HCT116 (cell line): ENCODE results near the gene LCA5L.

Experiments
- CEBPB ChIP-seq: IDR thresholded peaks from 2 replicates; pipeline ENCODE4 v1.6.1; 2012; ENCODE audit warnings: low read depth
- CTCF ChIP-seq, 3 experiments: fragments of 200-600 bp in 1 of 3; sonication (generic) in 1 of 3; IDR thresholded peaks in 2 of 3; conservative IDR thresholded peaks in 1 of 3; 2 replicates each; pipeline ENCODE4 v1.5.1; 2012 to 2017; ENCODE audit warnings: low read depth in 2 of 3, low read length in 2 of 3, antibody characterized with exemption in 1 of 3, borderline replicate concordance in 1 of 3, control low read depth in 1 of 3, mild to moderate bottlenecking in 1 of 3, mixed read lengths in 1 of 3, mixed run types in 1 of 3, moderate library complexity in 1 of 3; ENCODE audit not compliant: insufficient read depth in 1 of 3
- EZH2 ChIP-seq: fragments of 200-600 bp; sonication (generic); IDR thresholded peaks from 2 replicates; pipeline ENCODE4 v1.6.1; 2017; ENCODE audit warnings: antibody characterized with exemption, mixed run types
- EZH2phosphoT487 ChIP-seq: fragments of 200-600 bp; IDR thresholded peaks from 2 replicates; pipeline ENCODE4 v1.6.1; 2018; ENCODE audit warnings: antibody characterized with exemption, borderline replicate concordance
- JUND ChIP-seq: IDR thresholded peaks from 2 replicates; pipeline ENCODE4 v1.6.1; 2012
- MAX ChIP-seq: IDR thresholded peaks from 2 replicates; pipeline ENCODE4 v1.6.1; 2012
- POLR2A ChIP-seq: IDR thresholded peaks from 2 replicates; pipeline ENCODE4 v1.7.0; 2011; ENCODE audit warnings: borderline replicate concordance; ENCODE audit not compliant: insufficient read depth, insufficient read length; ENCODE audit errors: extremely low read depth
- POLR2AphosphoS5 ChIP-seq: IDR thresholded peaks from 2 replicates; pipeline ENCODE4 v1.6.1; 2011; ENCODE audit warnings: mild to moderate bottlenecking, low read depth, low read length, moderate library complexity
- RAD21 ChIP-seq: IDR thresholded peaks from 2 replicates; pipeline ENCODE4 v1.6.1; 2012; ENCODE audit warnings: low read depth, mild to moderate bottlenecking
- SIN3A ChIP-seq: IDR thresholded peaks from 2 replicates; pipeline ENCODE4 v1.6.1; 2012; ENCODE audit warnings: low read depth
- TCF7L2 ChIP-seq: IDR thresholded peaks from 2 replicates; pipeline ENCODE4 v1.7.0; 2011; ENCODE audit warnings: borderline replicate concordance, inconsistent platforms; ENCODE audit not compliant: insufficient read depth, insufficient read length; ENCODE audit errors: extremely low read depth

DNA sequence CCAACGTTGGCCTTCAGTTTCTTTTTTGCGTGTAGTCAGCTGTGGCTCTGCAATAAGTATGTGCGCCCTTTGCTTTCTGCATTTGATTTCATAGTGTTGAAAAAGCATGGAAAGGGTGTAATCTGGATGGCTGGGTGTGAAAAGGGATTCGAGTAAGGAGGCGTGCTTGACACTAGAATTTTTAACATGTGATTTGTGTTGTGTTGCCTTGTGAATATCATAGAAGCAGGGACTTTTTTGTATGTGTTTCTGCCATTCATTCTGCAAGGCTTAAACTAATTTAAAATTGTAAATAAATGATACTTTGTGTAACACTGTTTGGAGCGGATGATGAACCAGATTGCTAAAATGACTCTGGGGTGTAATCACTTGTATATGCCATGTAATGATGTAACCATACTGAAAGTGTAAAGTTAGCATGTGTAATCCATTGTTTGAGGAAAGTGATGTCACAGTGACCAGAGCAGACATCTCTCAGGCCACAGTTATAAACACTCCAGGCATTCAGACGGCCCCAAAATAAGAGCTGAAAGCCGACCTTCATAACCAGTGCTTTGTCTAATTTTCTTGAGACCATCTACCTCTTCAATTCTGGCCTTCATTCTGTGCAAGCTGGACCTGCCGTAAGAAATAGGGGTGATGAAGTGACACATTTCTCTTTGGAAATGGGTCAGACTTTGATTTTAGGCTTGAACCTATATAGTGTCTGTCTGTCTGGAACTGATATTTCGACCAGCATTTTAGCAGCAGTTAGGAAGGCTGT, 6.8 kb upstream of the LCA5L start:
- TF ChIP-seq CTCF (IDR thresholded peaks at IDR 0.05 in 2 of 3, conservative IDR thresholded peaks at IDR 0.05 in 1 of 3; ENCODE audit: borderline replicate concordance in 1 of 3, insufficient read depth in 1 of 3, low read depth in 2 of 3, low read length in 2 of 3) (no peak), EZH2 (no peak), POLR2AphosphoS5 (no peak), JUND (no peak), POLR2A (no peak), MAX (no peak), RAD21 (no peak), EZH2phosphoT487 (no peak), TCF7L2 (no peak), CEBPB (no peak), SIN3A (no peak)
